ENCODE measurements around the gene ZNF574. TPM values are rescaled to one million over a fixed set of nuclear protein-coding genes. Genes with fewer than 3 reads are reported as not detected.

Gene ZNF574
- polyA plus RNA-seq, 1 of the 3 experiments (the other 2 are of a cell fraction): 8.5 TPM

GRCh38 chr19:42105368-42105767 is 29.4 kb downstream of the ZNF574 start (continued):
- TF ChIP-seq FOXM1 (IDR thresholded peaks at IDR 0.05; ENCODE audit: low read depth) (no peak), PBX3 (IDR thresholded peaks at IDR 0.05) (no peak), GABPA (IDR thresholded peaks at IDR 0.05; ENCODE audit: low read depth) (no peak), CHD2 (IDR thresholded peaks at IDR 0.05; ENCODE audit: low read length, partially characterized antibody) (no peak), YY1 (IDR thresholded peaks at IDR 0.05; ENCODE audit: low read depth) (no peak), CTCF (IDR thresholded peaks at IDR 0.05) (no peak), FOSL2 (IDR thresholded peaks at IDR 0.05; ENCODE audit: borderline replicate concordance, low read depth) (no peak), RCOR1 (IDR thresholded peaks at IDR 0.05; ENCODE audit: low read length) (no peak)

DNA sequence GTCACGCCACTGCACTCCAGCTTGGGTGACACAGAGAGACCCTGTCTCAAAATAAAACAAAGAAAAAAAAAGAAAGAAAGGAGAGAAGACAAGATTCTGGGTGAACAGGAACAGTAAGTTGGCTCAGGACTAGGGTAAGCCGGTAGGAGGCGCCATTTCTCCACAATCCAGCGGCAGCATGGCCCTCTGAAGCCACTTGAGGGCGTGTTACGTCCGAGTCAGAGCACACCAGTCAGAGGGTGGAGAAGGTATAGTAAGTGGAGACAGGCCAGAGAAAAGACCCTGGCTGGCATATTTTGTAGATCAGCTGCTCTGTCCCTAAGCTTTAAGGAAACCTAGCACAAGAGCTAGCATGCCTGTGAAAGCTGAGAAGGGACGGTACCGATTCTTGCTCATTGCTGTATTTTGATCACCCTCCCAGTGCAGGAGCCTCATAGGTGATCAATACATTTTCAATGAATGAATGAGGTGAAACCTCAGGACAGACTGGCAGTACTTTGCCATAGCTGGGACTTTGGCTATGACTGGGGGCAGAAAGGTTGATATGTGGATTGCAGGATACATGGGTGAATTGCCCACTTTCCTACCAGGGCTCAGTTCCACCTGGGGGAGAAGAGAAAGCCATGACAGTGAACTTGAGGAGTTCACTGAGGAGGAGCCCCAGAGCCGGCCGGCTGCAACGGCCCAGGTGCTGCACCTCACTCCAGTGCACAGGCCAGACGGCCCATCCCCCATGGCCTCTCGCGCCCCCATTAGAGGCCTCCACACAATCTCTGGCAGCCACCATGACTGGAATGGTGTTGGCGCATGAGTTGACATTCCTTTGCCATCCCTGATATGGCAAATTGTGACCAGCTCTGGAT is 32.8 kb downstream of the ZNF574 start:
- H3K4me1 ChIP-seq (ENCODE audit: control insufficient read depth in 1 of 2, insufficient read depth in 2 of 2, low read depth in 1 of 2, low read length in 1 of 2): peaks cover 0 to 31% of the 10 kb centered on the region in 2 experiments; a peak in 3 of 4 replicates
- H3K4me2 ChIP-seq: no peak overlapping the region
- WGBS (ENCODE audit: low lambda C conversion rate): 36% methylated on average over 13 of the region's 16 CpGs
- no peaks in the 10 kb centered on the region for H3K9me3 ChIP-seq
- H3F3A ChIP-seq (replicated peaks; ENCODE audit: insufficient read depth): peaks cover 34% of the 10 kb centered on the region
- no peaks in the 10 kb centered on the region for H3K9me2 ChIP-seq
- peak overlapping the region in 1 of 2 experiments; percentile 34; a peak in 1 of 4 replicates for H3K4me3 ChIP-seq (ENCODE audit: low read depth in 2 of 2, low read length in 1 of 2)
- no peaks in the 10 kb centered on the region for H3K79me2 ChIP-seq (ENCODE audit: insufficient read depth)
- H3K9ac ChIP-seq: no peak overlapping the region
- H3K27ac ChIP-seq (ENCODE audit: low read depth in 2 of 2, low read length in 1 of 2): no peak overlapping the region
- H3K27me3 ChIP-seq (ENCODE audit: insufficient read depth): no peaks in the 10 kb centered on the region
- DNase-seq: peak; percentile 91
- no peaks in the 10 kb centered on the region for H3K36me3 ChIP-seq (replicated peaks in 1 of 2; ENCODE audit: control insufficient read depth in 1 of 2, insufficient read depth in 2 of 2, low read length in 1 of 2)
- peak; percentile 100 for TF ChIP-seq RAD21 (IDR thresholded peaks at IDR 0.05; ENCODE audit: low read length)
- TF ChIP-seq PBX3 (IDR thresholded peaks at IDR 0.05): no peak
- no peak for TF ChIP-seq TAF1 (IDR thresholded peaks at IDR 0.05; ENCODE audit: borderline replicate concordance, low read depth, low read length)
- TF ChIP-seq, protein P1, sequence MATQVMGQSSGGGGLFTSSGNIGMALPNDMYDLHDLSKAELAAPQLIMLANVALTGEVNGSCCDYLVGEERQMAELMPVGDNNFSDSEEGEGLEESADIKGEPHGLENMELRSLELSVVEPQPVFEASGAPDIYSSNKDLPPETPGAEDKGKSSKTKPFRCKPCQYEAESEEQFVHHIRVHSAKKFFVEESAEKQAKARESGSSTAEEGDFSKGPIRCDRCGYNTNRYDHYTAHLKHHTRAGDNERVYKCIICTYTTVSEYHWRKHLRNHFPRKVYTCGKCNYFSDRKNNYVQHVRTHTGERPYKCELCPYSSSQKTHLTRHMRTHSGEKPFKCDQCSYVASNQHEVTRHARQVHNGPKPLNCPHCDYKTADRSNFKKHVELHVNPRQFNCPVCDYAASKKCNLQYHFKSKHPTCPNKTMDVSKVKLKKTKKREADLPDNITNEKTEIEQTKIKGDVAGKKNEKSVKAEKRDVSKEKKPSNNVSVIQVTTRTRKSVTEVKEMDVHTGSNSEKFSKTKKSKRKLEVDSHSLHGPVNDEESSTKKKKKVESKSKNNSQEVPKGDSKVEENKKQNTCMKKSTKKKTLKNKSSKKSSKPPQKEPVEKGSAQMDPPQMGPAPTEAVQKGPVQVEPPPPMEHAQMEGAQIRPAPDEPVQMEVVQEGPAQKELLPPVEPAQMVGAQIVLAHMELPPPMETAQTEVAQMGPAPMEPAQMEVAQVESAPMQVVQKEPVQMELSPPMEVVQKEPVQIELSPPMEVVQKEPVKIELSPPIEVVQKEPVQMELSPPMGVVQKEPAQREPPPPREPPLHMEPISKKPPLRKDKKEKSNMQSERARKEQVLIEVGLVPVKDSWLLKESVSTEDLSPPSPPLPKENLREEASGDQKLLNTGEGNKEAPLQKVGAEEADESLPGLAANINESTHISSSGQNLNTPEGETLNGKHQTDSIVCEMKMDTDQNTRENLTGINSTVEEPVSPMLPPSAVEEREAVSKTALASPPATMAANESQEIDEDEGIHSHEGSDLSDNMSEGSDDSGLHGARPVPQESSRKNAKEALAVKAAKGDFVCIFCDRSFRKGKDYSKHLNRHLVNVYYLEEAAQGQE (IDR thresholded peaks at IDR 0.05; ENCODE audit: low read depth, low read length): peak; percentile 29; the same call in 1 of the 2 replicates
- TF ChIP-seq SMC3 (IDR thresholded peaks at IDR 0.05; ENCODE audit: low read depth, low read length): peak; percentile 99
- TF ChIP-seq FOXM1 (IDR thresholded peaks at IDR 0.05; ENCODE audit: low read depth): 0 out of 2 replicates have a peak, but pooled peaks have one; percentile 24
- peak; percentile 48; the same call in 1 of the 2 replicates for TF ChIP-seq RCOR1 (IDR thresholded peaks at IDR 0.05; ENCODE audit: low read length)
- TF ChIP-seq CTCF (IDR thresholded peaks at IDR 0.05): peak; percentile 100
- TF ChIP-seq RXRA (IDR thresholded peaks at IDR 0.05; ENCODE audit: borderline replicate concordance, low read depth): no peak
- TF ChIP-seq MXI1 (IDR thresholded peaks at IDR 0.05; ENCODE audit: low read depth, low read length): peak; percentile 41; the same call in 1 of the 2 replicates
- peak; percentile 65 for TF ChIP-seq CHD2 (IDR thresholded peaks at IDR 0.05; ENCODE audit: low read length, partially characterized antibody)
- TF ChIP-seq USF1 (IDR thresholded peaks at IDR 0.05; ENCODE audit: borderline replicate concordance, low read depth): no peak
- ChIA-PET CTCF (interaction anchor here (0.6 to 7.3 kb wide), 60 partner anchors 10 to 293 kb away, joined by 3 to 116 read pairs (median 4); partner anchors contain the start of genes GSK3A, POU2F2 and ZNF574), POLR2A (no interaction called here)
- no peak overlapping the region; the same call in 1 of the 2 replicates for H2AFZ ChIP-seq (ENCODE audit: low read depth)
- no peaks in the 10 kb centered on the region for H4K20me1 ChIP-seq (ENCODE audit: insufficient read depth)
